Stomach (tissue), 9 donors: ENCODE results near the gene CCL18. TPM values are rescaled to one million over a fixed set of nuclear protein-coding genes. Genes with fewer than 3 reads are reported as not detected.
"Not testable (repeated sequence)": the region's sequence is repeated elsewhere in the genome, so short reads cannot be mapped to it uniquely, and the experiment has no call there.

Experiments used
- DNase-seq, 2 donors: peaks; one replicate each; pipeline versions ENCODE4 v3.0.0 to v3.0.0-alpha.2; 2013 to 2019
- H3K27ac ChIP-seq, 5 donors: fragments of 200-600 bp in 4 of 5; sonication (generic) in 4 of 5; one replicate each; pipeline ENCODE4 v1.5.1; 2013 to 2019; ENCODE audit warnings: mild to moderate bottlenecking in 1 of 5, moderate library complexity in 1 of 5
- H3K27me3 ChIP-seq, 3 donors: fragments of 200-600 bp; sonication (generic); one replicate each; pipeline ENCODE4 v1.5.1; 2017 to 2019; ENCODE audit warnings: mixed run types in 1 of 3
- H3K36me3 ChIP-seq, 4 donors: fragments of 200-600 bp; sonication (generic); 1 replicate in 3 of 4; 2 replicates in 1 of 4; pipeline ENCODE4 v1.5.1; 2016 to 2019
- H3K4me1 ChIP-seq, 4 donors: fragments of 200-600 bp; sonication (generic); one replicate each; pipeline ENCODE4 v1.5.1; 2016 to 2019
- H3K4me3 ChIP-seq, 4 donors: fragments of 200-600 bp; sonication (generic) in 3 of 4; one replicate each; pipeline ENCODE4 v1.5.1; 2016 to 2019; ENCODE audit warnings: mild to moderate bottlenecking in 1 of 4
- H3K9me3 ChIP-seq, 4 donors: fragments of 200-600 bp; sonication (generic); one replicate each; pipeline ENCODE4 v1.5.1; 2016 to 2019
- EP300 ChIP-seq: sonication (generic); formaldehyde crosslinking; IDR thresholded peaks from one replicate; pipeline ENCODE4 v1.6.1; 2017; ENCODE audit warnings: antibody characterized with exemption
- POLR2A ChIP-seq, 4 donors: fragments of 450-650 bp; IDR thresholded peaks; one replicate each; pipeline ENCODE4 v1.6.1; 2016; ENCODE audit warnings: antibody characterized with exemption in 4 of 4, control low read depth in 2 of 4, mild to moderate bottlenecking in 1 of 4, moderate library complexity in 1 of 4
- POLR2AphosphoS5 ChIP-seq, 3 donors: sonication (generic); formaldehyde crosslinking; IDR thresholded peaks; one replicate each; pipeline ENCODE4 v1.6.1; 2016; ENCODE audit warnings: antibody characterized with exemption in 3 of 3
- WGBS, 5 donors: extraction: QIAGEN DNeasy Blood & Tissue Kit in 3 of 5; methylation state at CpG; one replicate each; pipeline versions ENCODE4 v1.1.5 to v1.1.7; 2013 to 2018; 5-methylcytosine and 5-hydroxymethylcytosine counted together
- intact Hi-C: fragments of 100-400 bp; cut with DNase I; formaldehyde crosslinking; loops from one replicate; pipeline ENCODE4 v1.15.1; 2023; ENCODE audit warnings: low total_unique reads
- polyA plus RNA-seq, 3 donors: library from polyadenylated mRNA; stranded (reverse); fragments of 200-250 nt; gene quantifications; one replicate each; pipeline ENCODE4 v1.2.3, GENCODE V29; 2013
- total RNA-seq, 5 donors: library from RNA; depleted of rRNA; stranded (reverse); fragments of >200 nt; gene quantifications; one replicate each; pipeline versions ENCODE4 v1.1.0 to v1.2.3, GENCODE V29; 2014 to 2016
- TF ChIP-seq, protein P1 (sequence below), 7 experiments: fragments of 450-650 bp in 4 of 7; fragments of 200-600 bp in 3 of 7; sonication (generic) in 3 of 7; IDR thresholded peaks; one replicate each; pipeline ENCODE4 v1.5.1; 2016 to 2019; ENCODE audit warnings: antibody characterized with exemption in 7 of 7, control low read depth in 2 of 7, mild to moderate bottlenecking in 1 of 7
- donor health status: healthy with polysubstance abuse.
- donor health status: Bipolar disorder and iron deficiency.
- donor health status: healthy.

The CCL18 gene
- total and polyA plus RNA-seq, 8 donors = 0.87 to 12.2 (median 2.5) TPM; not detected in 4

DNA sequence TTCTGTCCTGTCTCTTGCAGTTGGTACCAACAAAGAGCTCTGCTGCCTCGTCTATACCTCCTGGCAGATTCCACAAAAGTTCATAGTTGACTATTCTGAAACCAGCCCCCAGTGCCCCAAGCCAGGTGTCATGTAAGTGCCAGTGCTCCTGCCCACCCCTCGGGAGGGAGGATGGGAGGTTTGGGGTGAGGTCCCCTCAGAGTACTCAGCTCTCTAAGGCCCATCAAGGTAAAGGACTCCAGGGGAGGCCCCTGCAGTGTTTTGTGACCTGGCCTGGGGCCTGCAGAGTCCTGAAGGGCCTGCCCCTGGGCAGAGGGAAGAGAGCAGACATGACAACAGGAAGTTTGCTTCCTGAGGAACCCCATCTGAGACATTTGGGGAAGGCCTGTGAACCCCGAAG is 6.4 kb downstream of the CCL18 start:
- Histone ChIP-seq H3K4me3 (no peak overlapping the region), H3K4me1 (no peaks in the 10 kb centered on the region), H3K27me3 (no peaks in the 10 kb centered on the region), H3K27ac (no peak overlapping the region), H3K9me3 (no peaks in the 10 kb centered on the region), H3K36me3 (no peaks in the 10 kb centered on the region)
- DNase-seq = no peak
- intact Hi-C loops = loop anchor here (10.0 kb wide), 1 partner anchor 96 kb away; no protein-coding TSS in a partner anchor
- WGBS, 5 donors = 60 to 76% (median 73%) methylated on average over 3 of the region's 3 CpGs
- TF ChIP-seq, protein P1, sequence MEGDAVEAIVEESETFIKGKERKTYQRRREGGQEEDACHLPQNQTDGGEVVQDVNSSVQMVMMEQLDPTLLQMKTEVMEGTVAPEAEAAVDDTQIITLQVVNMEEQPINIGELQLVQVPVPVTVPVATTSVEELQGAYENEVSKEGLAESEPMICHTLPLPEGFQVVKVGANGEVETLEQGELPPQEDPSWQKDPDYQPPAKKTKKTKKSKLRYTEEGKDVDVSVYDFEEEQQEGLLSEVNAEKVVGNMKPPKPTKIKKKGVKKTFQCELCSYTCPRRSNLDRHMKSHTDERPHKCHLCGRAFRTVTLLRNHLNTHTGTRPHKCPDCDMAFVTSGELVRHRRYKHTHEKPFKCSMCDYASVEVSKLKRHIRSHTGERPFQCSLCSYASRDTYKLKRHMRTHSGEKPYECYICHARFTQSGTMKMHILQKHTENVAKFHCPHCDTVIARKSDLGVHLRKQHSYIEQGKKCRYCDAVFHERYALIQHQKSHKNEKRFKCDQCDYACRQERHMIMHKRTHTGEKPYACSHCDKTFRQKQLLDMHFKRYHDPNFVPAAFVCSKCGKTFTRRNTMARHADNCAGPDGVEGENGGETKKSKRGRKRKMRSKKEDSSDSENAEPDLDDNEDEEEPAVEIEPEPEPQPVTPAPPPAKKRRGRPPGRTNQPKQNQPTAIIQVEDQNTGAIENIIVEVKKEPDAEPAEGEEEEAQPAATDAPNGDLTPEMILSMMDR (IDR thresholded peaks at IDR 0.05) = no peak
- TF ChIP-seq EP300 = no peak
- no peak for TF ChIP-seq POLR2A (IDR thresholded peaks at IDR 0.05)
- no peak for TF ChIP-seq POLR2AphosphoS5 (IDR thresholded peaks at IDR 0.05)

DNA sequence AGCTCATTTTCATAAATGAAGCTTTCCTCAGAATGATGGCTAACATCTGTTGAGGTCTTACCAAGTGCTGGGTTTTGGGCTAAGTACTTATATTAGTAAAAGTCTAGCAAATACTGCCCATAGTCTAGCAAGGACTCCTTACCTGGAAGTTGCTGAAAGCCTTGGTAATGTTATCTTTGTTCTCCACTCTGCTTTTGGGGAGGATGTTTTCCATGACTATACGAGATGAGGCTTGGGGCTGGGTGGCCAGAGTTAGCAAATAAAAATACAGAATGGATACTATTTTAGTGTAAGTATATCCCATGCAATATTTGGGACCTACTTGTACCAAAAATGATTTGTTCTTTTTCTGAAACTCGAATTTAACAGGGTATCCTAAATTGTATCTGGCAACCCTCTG is 7.7 kb downstream of the CCL18 start:
- Histone ChIP-seq H3K4me1 (no peaks in the 10 kb centered on the region), H3K27me3 (no peaks in the 10 kb centered on the region), H3K36me3 (no peaks in the 10 kb centered on the region), H3K27ac (no peak overlapping the region), H3K9me3 (no peaks in the 10 kb centered on the region), H3K4me3 (no peak overlapping the region)
- 53 to 79% (median 64%) methylated on average over 2 of the region's 2 CpGs for WGBS, 5 donors
- TF ChIP-seq POLR2AphosphoS5 (IDR thresholded peaks at IDR 0.05) (no peak), POLR2A (IDR thresholded peaks at IDR 0.05) (no peak), EP300 (no peak)
- TF ChIP-seq, protein P1 (IDR thresholded peaks at IDR 0.05) = no peak
- DNase-seq = no peak
- intact Hi-C loops = loop anchor here (10.0 kb wide), 1 partner anchor 97 kb away; no protein-coding TSS in a partner anchor

DNA sequence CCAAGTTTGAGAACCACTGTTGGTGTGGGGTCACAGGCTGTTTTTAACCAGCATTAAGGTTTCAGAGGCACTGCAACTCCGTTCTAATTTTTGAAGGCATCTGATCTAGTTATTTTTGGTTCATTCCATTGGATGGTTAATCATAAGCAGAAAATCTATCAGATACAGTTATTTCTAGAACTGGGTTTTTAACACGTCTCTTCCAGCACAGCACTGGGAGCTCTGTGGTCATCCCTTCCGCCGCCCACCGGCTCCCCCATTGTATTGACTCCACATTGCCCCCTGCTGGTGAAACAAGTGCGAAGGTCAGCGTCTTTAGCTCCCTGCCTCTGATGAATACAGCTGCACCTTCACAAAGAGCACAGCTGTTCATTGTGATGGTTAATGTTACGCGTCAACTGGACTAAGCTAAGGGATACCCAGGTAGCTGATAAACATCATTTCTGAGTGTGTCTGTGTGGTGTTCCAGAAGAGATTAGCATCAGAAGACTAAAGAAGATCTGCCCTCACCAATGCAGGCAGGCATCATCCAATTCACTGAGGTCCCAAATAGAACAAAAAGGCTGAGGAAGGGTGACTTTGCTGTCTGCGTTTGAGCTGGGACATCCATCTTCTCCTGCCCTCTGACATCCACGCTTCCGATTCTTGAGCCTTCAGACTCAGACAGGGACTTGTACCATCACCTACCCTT is 8.5 kb downstream of the CCL18 start:
- intact Hi-C loops = loop anchor here (10.0 kb wide), 1 partner anchor 98 kb away; no protein-coding TSS in a partner anchor

DNA sequence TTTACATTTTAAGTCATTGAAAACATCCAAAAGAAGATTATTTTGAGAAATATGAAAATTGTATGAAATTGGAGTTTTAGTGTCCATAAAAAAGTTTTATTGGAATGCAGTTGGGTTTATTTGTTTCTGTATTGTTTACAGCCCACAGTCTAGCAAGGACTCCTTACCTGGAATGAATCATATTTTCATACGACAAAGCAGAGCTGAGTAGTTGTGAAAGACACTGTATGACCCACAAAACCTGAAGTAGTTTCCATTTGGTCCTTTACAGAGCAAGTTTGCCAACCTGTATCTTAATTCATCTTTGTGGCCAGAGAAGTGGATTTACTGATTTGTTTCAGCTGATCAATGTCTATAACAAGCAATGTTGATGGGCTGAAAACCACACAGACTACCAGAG is 10.3 kb downstream of the CCL18 start:
- H3K4me1 ChIP-seq = no peaks in the 10 kb centered on the region
- 50 to 76% (median 70%) methylated on average over 1 of the region's 1 CpG for WGBS, 5 donors
- H3K27ac ChIP-seq = no peak overlapping the region
- H3K9me3 ChIP-seq = peaks cover 0 to 8% (median 5%) of the 10 kb centered on the region in 4 donors
- no peak for TF ChIP-seq POLR2AphosphoS5 (IDR thresholded peaks at IDR 0.05)
- TF ChIP-seq, protein P1 (IDR thresholded peaks at IDR 0.05) = no peak
- no peak for TF ChIP-seq POLR2A (IDR thresholded peaks at IDR 0.05)
- TF ChIP-seq EP300 = no peak
- H3K36me3 ChIP-seq = no peaks in the 10 kb centered on the region
- H3K4me3 ChIP-seq = no peak overlapping the region
- DNase-seq = no peak
- no peaks in the 10 kb centered on the region for H3K27me3 ChIP-seq
- intact Hi-C loops = loop anchor here (10.0 kb wide), 1 partner anchor 100 kb away; no protein-coding TSS in a partner anchor

More for the DNA sequence above, 8.5 kb downstream of the CCL18 start:
- 31 to 35% (median 32%) methylated on average over 12 of the region's 12 CpGs for WGBS, 5 donors
- H3K4me3 ChIP-seq = no peak overlapping the region
- TF ChIP-seq, protein P1 (IDR thresholded peaks at IDR 0.05) = peak in 5 of 7 experiments; percentile 21 to 79 (median 58)
- TF ChIP-seq POLR2AphosphoS5 (IDR thresholded peaks at IDR 0.05) = no peak
- peak; percentile 62 to 73 for DNase-seq
- no peaks in the 10 kb centered on the region for H3K27me3 ChIP-seq
- peaks cover 0 to 6% (median 4%) of the 10 kb centered on the region in 4 donors for H3K9me3 ChIP-seq
- no peaks in the 10 kb centered on the region for H3K4me1 ChIP-seq
- H3K27ac ChIP-seq = no peak overlapping the region
- H3K36me3 ChIP-seq = no peaks in the 10 kb centered on the region

DNA sequence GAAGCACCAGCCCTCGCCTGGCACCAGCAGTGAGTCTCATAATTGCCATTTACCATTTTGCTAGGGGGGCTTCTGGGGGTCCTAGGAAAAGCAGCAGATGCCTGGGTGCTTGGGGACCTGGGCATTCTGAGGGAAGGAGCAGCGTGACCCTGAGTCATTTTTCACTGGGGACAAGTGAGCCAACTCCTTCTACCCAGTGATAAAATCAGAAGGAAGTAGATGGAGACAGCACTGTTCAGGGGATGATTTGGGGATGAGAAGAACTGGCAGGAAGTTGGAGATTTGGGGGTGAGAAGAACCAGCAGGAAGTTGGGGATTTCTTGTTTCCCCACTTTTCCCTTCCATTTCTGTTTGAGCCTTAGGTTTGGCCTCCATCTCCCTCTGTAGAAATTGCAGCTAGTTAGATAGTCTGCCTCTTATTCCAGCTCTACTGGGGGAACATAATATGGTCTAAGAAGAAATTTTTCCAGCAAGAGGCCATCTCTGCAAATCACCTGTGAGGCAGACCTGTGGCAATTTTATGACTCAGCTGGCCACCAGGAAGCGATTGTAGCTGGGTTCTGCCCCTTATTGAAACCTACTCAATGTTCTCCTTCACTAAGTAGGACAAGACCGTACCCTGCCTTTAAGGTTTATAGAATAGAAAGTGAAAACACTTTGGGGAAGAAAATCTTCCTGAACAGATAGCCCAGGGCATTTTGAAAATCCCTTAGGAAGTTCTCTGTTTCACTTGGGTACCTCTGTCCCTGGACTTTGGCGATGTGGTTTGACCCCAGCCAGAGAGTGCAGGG is 17.8 kb downstream of the CCL18 start:
- peak overlapping the region; percentile 13 to 71 (median 57) for H3K27ac ChIP-seq
- H3K4me1 ChIP-seq, H3K9me3 ChIP-seq, DNase-seq, H3K36me3 ChIP-seq, intact Hi-C loops, H3K27me3 ChIP-seq, H3K4me3 ChIP-seq: not testable (repeated sequence)
- 58 to 69% (median 68%) methylated on average over 5 of the region's 5 CpGs for WGBS, 5 donors

DNA sequence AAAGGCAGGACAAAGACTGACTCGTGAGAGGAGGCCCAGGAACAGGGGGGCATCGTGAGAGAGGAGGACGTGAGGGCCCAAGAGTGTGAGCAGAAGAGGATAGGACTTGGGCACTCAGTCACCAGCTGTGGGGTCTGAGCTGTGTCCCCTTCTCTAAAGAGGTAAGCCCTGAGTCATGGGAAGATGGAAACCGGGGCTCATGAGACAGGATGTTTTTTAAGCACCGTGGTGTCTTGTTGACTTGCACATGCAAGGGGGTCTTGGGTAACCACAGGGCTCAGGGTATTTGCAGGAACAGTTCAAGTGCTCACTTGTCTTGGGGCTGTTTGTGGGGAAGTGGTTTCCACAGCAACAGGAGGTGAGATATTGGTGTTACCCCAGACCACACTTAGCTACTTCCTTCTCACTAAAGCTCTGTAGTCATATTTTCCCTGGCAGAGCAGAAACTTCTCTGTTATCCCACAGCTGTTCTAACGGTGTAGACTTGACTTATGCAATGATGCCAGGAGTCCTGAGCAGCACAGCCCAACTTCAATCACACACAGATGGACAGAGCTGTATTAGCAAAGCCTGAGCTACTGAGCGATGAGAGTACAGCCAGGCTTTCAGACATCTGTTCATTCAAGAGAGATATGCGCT is 18.5 kb downstream of the CCL18 start:
- H3K4me3 ChIP-seq, H3K36me3 ChIP-seq, H3K27me3 ChIP-seq, H3K9me3 ChIP-seq, H3K4me1 ChIP-seq, intact Hi-C loops: not testable (repeated sequence)
- 54 to 66% (median 64%) methylated on average over 8 of the region's 8 CpGs for WGBS, 5 donors
- peak overlapping the region; percentile 13 to 71 (median 57) for H3K27ac ChIP-seq
- peak in 1 of 2 donors; percentile 67 for DNase-seq
